Measurements from ENCODE around the gene TYW1B.
"Not testable (repeated sequence)": the region's sequence is repeated elsewhere in the genome, so short reads cannot be mapped to it uniquely, and the experiment has no call there.

Gene TYW1B

GRCh38 chr7:72556733-72557132, 271.3 kb downstream of the TYW1B start:
- H3K27ac ChIP-seq (replicated peaks); DNase-seq (ENCODE audit: low read depth in 1 of 2, low spot score in 1 of 2); H3K4me3 ChIP-seq (replicated peaks; ENCODE audit: insufficient read depth, low read length); H3K27me3 ChIP-seq (ENCODE audit: insufficient read depth, poor library complexity, severe bottlenecking): not testable (repeated sequence)

DNA sequence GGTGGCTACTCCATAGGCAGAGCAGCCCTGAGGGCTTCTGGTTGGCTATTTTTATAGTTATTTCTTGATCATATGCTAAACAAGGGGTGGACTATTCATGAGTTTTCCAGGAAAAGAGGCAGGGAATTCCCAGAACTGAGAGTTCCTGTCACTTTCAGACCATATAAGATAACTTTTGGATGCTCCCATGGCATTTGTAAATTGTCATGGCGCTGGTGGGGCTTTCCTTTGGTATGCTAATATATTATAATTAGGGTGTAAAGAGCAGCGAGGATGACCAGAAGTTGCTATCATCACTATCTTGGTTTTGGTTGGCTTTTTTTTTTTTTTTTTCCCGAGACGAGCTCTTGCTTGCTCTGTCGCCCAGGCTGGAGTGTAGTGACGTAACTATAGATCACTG, 272.8 kb downstream of the TYW1B start:
- not testable (repeated sequence) for H3K27ac ChIP-seq (replicated peaks); H3K27me3 ChIP-seq (ENCODE audit: insufficient read depth, poor library complexity, severe bottlenecking); H3K4me3 ChIP-seq (replicated peaks; ENCODE audit: insufficient read depth, low read length); DNase-seq (ENCODE audit: low read depth in 1 of 2, low spot score in 1 of 2)

DNA sequence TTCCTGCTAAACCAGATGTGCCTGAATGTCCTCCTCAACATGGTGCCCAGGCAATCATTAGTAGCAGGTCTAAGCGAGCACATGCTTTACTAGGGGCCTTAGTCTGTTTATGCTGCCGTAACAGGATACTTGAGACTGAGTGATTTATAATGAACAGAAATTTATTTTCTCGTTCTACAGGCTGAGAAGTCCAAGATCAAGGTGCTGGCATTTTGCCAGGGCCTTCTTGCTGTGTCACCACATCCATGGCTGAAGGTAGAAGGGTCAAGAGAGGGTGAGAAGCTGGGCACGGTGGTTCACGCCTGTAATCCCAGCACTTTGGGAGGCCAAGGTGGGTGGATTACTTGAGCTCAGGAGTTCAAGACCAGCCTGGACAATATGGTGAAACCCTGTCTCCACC, 273.6 kb downstream of the TYW1B start:
- H3K27ac ChIP-seq (replicated peaks); DNase-seq (ENCODE audit: low read depth in 1 of 2, low spot score in 1 of 2); H3K4me3 ChIP-seq (replicated peaks; ENCODE audit: insufficient read depth, low read length); H3K27me3 ChIP-seq (ENCODE audit: insufficient read depth, poor library complexity, severe bottlenecking): not testable (repeated sequence)

DNA sequence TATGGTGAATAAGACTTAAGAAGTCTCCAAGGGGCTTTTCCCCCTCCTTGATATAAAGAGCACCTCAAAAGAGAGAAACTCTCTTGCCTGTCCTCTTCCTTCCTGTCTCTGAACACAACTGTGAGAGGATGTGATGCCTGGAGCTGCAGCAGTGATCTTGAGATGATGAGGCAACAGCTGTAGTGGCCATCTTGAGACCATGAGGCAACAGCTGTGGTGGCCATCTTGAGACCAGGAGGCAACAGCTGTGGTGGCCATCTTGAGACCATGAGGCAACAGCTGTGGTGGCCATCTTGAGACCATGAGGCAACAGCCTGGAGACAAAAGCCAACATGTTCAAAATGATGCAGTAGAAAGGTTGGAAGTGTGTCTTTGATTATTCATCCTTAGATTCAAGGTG, 277.5 kb downstream of the TYW1B start:
- not testable (repeated sequence) for H3K27me3 ChIP-seq (ENCODE audit: insufficient read depth, poor library complexity, severe bottlenecking); H3K27ac ChIP-seq (replicated peaks); H3K4me3 ChIP-seq (replicated peaks; ENCODE audit: insufficient read depth, low read length)
- DNase-seq (ENCODE audit: low read depth in 1 of 2, low spot score in 1 of 2) = peak; percentile 4 to 6

DNA sequence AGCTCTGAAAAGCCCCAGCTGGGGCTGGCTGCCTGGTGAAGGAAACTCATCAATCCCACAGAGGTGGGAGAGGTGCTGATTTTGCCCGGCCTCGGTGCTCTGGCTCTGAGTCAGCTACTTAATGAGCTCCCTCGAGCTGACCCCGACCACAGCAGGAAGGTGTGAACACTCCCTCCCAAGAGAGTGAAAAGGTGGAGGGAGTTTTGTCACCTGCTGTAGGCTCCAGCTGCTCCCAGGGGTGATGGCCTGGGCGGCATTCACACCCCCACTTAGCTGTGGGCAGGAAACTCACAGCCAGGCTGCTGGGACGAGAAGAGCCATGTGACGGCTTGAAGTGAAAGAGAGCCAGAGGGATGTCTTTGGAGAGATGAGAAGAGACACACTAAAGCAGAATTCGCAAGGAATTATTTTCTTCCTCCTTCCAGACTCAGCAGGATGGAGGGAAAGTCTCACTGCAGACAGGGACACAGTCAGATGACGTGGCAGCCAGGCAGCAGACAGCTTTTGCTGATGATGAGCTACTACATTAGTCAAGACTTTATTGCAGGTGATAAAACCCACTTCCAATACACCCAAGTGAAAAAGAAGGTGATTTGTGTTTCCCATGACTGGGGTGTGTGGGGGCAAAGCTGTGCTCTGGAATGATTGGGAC, 281.3 kb downstream of the TYW1B start:
- H3K4me3 ChIP-seq (replicated peaks; ENCODE audit: insufficient read depth, low read length); H3K27me3 ChIP-seq (ENCODE audit: insufficient read depth, poor library complexity, severe bottlenecking); H3K27ac ChIP-seq (replicated peaks); DNase-seq (ENCODE audit: low read depth in 1 of 2, low spot score in 1 of 2): not testable (repeated sequence)

GRCh38 chr7:72544531-72544930, 283.5 kb downstream of the TYW1B start:
- H3K4me3 ChIP-seq (replicated peaks; ENCODE audit: insufficient read depth, low read length); H3K27ac ChIP-seq (replicated peaks); DNase-seq (ENCODE audit: low read depth in 1 of 2, low spot score in 1 of 2); H3K27me3 ChIP-seq (ENCODE audit: insufficient read depth, poor library complexity, severe bottlenecking): not testable (repeated sequence)

GRCh38 chr7:72540923-72541322, 287.1 kb downstream of the TYW1B start:
- TF ChIP-seq, protein P1, sequence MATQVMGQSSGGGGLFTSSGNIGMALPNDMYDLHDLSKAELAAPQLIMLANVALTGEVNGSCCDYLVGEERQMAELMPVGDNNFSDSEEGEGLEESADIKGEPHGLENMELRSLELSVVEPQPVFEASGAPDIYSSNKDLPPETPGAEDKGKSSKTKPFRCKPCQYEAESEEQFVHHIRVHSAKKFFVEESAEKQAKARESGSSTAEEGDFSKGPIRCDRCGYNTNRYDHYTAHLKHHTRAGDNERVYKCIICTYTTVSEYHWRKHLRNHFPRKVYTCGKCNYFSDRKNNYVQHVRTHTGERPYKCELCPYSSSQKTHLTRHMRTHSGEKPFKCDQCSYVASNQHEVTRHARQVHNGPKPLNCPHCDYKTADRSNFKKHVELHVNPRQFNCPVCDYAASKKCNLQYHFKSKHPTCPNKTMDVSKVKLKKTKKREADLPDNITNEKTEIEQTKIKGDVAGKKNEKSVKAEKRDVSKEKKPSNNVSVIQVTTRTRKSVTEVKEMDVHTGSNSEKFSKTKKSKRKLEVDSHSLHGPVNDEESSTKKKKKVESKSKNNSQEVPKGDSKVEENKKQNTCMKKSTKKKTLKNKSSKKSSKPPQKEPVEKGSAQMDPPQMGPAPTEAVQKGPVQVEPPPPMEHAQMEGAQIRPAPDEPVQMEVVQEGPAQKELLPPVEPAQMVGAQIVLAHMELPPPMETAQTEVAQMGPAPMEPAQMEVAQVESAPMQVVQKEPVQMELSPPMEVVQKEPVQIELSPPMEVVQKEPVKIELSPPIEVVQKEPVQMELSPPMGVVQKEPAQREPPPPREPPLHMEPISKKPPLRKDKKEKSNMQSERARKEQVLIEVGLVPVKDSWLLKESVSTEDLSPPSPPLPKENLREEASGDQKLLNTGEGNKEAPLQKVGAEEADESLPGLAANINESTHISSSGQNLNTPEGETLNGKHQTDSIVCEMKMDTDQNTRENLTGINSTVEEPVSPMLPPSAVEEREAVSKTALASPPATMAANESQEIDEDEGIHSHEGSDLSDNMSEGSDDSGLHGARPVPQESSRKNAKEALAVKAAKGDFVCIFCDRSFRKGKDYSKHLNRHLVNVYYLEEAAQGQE (IDR thresholded peaks at IDR 0.05; ENCODE audit: insufficient replicate concordance, low read depth) = no peak
- TF ChIP-seq GABPA (IDR thresholded peaks at IDR 0.05; ENCODE audit: low read depth) (no peak), SPI1 (IDR thresholded peaks at IDR 0.05; ENCODE audit: borderline replicate concordance, low read depth) (no peak), POLR2AphosphoS5 (IDR thresholded peaks at IDR 0.05; ENCODE audit: low read depth) (no peak)
- TF ChIP-seq, protein P2, sequence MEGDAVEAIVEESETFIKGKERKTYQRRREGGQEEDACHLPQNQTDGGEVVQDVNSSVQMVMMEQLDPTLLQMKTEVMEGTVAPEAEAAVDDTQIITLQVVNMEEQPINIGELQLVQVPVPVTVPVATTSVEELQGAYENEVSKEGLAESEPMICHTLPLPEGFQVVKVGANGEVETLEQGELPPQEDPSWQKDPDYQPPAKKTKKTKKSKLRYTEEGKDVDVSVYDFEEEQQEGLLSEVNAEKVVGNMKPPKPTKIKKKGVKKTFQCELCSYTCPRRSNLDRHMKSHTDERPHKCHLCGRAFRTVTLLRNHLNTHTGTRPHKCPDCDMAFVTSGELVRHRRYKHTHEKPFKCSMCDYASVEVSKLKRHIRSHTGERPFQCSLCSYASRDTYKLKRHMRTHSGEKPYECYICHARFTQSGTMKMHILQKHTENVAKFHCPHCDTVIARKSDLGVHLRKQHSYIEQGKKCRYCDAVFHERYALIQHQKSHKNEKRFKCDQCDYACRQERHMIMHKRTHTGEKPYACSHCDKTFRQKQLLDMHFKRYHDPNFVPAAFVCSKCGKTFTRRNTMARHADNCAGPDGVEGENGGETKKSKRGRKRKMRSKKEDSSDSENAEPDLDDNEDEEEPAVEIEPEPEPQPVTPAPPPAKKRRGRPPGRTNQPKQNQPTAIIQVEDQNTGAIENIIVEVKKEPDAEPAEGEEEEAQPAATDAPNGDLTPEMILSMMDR (IDR thresholded peaks at IDR 0.05; ENCODE audit: insufficient read depth, low read length) = no peak
- DNase-seq (ENCODE audit: low read depth in 1 of 2, low spot score in 1 of 2) = no peak
- H3K27me3 ChIP-seq (ENCODE audit: insufficient read depth, poor library complexity, severe bottlenecking) = no peaks in the 10 kb centered on the region
- no peak overlapping the region for H3K27ac ChIP-seq (replicated peaks)
- H3K4me3 ChIP-seq (replicated peaks; ENCODE audit: insufficient read depth, low read length) = no peak overlapping the region

DNA sequence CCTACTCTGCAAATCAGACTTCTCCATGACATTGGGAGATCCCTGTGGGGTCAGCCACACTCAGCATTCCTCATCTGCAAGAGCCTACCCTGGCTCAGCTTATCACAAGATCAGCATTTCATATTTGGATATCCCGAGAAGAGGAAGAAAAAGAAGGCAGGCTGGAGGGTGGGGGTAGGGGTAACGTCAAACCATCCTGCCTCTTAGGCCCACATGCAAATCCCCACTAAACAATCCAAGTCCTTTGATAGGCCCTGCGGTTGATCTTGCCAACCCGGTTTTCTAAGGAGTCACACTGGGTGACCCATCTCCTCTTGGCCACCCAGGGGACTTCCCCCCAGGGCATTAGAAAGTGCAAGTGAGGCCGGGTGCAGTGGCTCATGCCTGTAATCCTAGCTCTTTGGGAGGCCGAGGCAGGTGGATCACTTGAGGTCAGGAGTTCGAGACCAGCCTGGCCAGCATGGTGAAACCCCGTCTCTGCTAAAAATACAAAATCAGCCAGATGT, 287.8 kb downstream of the TYW1B start:
- no peak overlapping the region for H3K27ac ChIP-seq (replicated peaks)
- TF ChIP-seq GABPA (IDR thresholded peaks at IDR 0.05; ENCODE audit: low read depth) (no peak), POLR2AphosphoS5 (IDR thresholded peaks at IDR 0.05; ENCODE audit: low read depth) (no peak), SPI1 (IDR thresholded peaks at IDR 0.05; ENCODE audit: borderline replicate concordance, low read depth) (no peak)
- TF ChIP-seq, protein P1 (IDR thresholded peaks at IDR 0.05; ENCODE audit: insufficient replicate concordance, low read depth) = no peak
- TF ChIP-seq, protein P2 (IDR thresholded peaks at IDR 0.05; ENCODE audit: insufficient read depth, low read length) = no peak
- no peak overlapping the region for H3K4me3 ChIP-seq (replicated peaks; ENCODE audit: insufficient read depth, low read length)
- H3K27me3 ChIP-seq (ENCODE audit: insufficient read depth, poor library complexity, severe bottlenecking) = no peaks in the 10 kb centered on the region
- DNase-seq (ENCODE audit: low read depth in 1 of 2, low spot score in 1 of 2) = no peak

All from HL-60 (cell line).